NT2/D1 (cell line): ENCODE data around the gene TP53I13.

ENCODE experiments used
- YY1 ChIP-seq: IDR thresholded peaks from 2 replicates; pipeline ENCODE4 v1.6.1; 2011; ENCODE audit not compliant: insufficient read length, insufficient read depth
- ZNF274 ChIP-seq: IDR thresholded peaks from 2 replicates; pipeline ENCODE4 v1.6.1; 2011; ENCODE audit warnings: mild to moderate bottlenecking, low read depth, low read length

DNA sequence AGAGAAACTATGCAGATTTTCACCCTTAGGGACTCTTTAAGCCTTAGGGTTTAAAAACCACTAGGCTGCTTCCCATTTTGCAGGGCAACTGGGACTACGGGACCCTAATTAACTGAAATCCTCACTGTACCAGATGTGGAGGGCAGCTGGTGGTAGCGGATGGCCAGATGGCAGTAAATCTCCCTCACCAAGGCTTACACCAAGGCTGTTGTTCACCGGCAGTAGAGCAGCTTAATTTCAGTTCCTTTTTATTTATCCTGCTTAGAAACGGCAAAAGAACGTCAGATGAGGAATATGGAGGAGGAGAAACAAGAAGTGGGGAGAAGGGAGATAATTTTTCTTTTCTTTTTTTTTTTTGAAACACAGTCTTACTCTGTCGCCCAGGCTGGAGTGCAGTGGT lies 8.2 kb upstream of the TP53I13 start:
- TF ChIP-seq ZNF274 (no peak), YY1 (no peak)
